HG03558 (cell line): Measurements from ENCODE around the gene CASP3.
"Not testable (repeated sequence)": the region's sequence is repeated elsewhere in the genome, so short reads cannot be mapped to it uniquely, and the experiment has no call there.

Source experiments
- ATAC-seq: cut with Tn5 transposase; IDR thresholded peaks from one replicate; pipeline ENCODE4 v1.9.1; 2021; ENCODE audit warnings: moderate number of reproducible peaks; ENCODE audit not compliant: unreplicated experiment; ENCODE audit errors: extremely low read depth

CASP3 gene

DNA sequence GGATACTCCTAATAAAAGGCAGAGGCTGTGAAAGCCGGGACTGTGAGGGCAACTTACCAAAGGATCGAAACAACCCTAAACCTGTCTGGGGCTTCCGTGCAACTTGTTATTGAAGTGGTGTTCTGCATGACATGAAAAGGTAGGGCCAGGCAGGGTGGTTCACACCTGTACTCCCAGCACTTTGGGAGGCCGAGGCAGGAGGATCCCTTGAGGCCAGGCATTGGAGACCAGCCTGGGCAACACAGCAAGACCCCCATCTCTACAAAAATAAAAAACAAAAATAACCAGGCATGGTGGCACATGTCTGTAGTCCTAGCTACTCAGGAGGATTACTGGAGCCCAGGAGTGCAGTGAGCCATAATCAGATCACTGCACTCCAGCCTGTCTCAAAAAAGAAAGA is 12.3 kb downstream of the CASP3 start:
- no peak for ATAC-seq

DNA sequence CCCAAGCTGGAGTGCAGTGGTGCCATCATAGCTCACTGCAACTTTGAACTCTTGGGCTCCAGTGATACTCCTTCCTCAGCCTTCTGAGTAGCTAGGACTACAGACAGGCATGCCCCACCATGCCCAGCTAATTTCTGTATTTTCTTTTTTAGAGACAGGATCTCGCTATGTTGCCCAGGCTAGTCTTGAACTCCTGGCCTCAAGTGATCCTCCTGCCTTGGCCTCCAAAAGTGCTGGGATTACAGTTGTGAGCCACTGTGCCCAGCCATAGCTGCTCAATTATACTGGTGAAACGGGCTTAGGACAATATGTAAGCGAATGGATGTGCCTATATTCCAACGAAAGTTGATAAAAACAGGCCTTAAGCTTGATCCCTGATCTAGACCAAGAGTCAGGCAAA is 13.1 kb downstream of the CASP3 start:
- ATAC-seq, result no peak

DNA sequence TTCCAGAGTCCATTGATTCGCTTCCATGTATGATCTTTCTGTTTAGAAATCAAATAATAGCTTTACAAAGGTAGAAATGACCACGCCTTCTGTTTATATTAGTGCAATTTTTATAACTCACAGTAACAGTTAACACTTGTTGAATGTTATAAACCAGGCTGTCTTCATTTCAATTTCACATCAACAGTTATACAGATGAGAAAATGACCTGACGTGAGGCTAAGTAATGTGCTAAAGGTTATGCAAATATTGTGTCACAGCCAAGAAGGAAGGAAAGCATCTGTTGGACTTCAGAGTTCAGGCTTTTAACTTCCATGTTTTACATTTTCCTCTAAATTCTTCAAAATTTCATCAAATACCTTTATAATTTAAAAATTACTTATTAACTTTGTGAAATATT is 13.9 kb downstream of the CASP3 start:
- ATAC-seq, result no peak

DNA sequence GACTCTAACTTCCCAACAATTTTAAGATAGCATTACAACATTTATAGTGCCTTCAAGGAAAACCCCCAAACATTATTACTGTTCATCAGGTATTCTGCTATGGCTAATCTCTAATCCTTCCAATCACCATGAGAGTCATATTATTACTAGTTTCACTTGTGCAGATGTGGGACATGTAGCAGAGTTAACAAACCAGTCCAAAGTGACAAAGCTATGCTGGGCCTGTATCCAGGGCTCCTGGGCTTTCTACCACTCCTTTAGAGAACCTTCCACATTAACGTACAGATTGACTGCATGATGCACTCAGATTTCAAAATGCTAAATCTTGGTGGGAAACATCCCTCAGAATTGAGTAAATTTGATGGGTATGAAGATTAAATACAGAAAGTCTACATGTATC is 16.4 kb downstream of the CASP3 start:
- no peak for ATAC-seq

DNA sequence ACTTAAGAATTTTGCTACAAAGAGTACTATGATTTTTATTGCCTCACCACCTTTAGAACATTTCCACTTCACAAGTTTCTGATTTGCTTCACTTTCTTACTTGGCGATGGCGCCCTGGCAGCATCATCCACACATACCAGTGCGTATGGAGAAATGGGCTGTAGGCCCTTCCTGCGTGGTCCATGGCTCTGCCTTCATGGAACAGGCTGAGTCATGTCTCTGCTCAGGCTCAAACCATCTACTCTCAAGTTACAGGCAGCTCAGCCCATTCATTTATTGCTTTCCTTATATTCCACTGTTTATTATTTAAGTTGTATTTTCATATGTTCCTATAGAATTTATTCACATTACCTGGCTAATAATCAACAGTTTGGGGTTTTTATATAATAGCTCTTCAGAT is 21.1 kb downstream of the CASP3 start:
- ATAC-seq, result no peak

DNA sequence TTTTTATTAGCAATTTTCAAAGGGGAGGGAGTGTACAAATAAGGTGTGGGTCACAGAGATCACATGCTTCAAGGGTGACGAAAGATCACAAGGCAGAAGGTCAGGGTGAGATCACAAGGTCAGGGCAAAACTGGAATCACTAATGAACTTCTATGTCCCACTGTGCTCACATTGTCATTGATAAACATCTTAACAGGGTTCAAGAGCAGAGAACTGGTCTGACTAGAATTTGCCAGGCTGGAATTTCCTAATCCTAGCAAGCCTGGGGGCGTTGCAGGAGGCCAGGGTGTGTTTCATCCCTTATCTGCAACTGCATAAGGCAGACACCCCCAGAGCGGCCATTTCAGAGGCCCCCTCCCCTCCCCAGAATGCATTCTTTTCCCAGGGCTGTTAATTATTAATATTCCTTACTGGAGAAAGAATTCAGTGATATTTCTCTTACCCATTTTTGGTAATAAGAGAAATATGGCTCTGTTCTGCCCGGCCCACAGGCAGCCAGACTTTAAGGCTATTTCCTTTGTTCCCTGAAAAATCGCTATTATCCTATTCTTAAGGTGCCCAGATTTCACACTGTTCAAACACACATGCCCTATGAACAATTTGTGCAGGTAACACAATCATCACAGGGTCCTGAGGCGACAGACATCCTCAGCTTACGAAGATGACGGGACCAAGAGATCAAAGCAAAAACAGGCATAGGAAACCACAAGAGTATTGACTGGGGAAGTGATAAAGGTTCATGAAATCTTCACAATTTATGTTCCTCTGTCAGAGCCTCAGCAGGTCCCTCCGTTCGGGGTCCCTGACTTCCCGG is 23.3 kb downstream of the CASP3 start:
- not testable (repeated sequence) for ATAC-seq

DNA sequence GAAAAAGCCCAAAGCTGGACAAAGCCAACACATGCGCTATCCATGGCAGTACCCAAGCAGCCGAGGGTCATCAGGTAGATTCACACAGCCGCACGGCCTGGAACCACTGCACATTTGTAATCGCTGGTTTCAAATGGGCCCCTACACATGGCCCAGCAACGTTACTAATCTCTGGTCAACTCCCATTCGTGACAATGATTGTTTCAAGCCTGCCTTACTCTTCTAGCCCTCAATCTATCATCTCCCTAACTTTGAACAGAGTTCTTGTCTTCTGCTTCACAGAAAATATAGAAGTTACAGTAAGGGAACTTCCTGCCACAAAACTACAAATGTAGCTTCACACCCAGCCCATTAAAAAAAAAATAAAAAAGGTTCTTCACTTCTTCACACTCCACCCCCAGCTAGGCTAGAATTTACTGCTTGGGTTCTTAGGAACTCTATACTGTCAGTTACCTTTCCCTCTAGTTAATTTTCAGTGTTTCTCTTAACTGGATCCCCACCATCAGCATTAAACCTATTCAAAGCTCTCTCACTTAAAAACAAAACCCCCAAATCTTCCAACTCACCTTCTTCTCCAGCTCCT is 24.2 kb downstream of the CASP3 start:
- ATAC-seq, result no peak

DNA sequence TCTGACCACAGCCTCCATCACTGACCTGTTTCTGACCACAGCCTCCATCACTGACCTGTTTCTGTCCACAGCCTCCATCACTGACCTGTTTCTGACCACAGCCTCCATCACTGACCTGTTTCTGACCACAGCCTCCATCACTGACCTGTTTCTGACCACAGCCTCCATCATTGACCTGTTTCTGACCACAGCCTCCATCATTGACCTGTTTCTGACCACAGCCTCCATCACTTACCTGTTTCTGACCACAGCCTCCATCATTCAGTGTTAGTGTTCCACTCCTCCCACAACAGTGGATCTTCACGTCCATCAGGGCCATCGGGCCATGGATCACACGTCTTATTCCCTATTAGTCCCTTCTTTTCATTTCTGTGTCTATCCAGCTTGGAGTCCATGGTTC is 24.7 kb downstream of the CASP3 start:
- not testable (repeated sequence) for ATAC-seq

DNA sequence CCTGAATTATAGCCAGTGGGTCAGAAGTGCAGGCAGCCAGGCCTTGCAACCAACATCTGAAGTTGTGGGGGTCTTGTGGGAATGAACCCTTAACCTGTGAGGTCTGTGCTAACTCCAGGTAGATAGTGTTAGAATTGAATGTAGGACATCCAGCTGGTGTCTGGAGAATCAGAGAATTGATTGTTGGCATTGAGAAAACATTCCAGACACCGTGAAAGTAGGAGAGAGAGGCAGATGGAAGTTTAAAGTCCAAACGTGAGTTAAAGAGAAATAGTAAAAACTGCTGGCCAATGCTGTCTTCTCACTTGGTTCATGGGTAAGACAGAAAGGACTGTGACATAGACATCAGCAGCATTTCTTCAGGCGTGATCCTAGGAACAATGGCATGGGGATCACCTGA is 27.7 kb downstream of the CASP3 start:
- ATAC-seq, result no peak

DNA sequence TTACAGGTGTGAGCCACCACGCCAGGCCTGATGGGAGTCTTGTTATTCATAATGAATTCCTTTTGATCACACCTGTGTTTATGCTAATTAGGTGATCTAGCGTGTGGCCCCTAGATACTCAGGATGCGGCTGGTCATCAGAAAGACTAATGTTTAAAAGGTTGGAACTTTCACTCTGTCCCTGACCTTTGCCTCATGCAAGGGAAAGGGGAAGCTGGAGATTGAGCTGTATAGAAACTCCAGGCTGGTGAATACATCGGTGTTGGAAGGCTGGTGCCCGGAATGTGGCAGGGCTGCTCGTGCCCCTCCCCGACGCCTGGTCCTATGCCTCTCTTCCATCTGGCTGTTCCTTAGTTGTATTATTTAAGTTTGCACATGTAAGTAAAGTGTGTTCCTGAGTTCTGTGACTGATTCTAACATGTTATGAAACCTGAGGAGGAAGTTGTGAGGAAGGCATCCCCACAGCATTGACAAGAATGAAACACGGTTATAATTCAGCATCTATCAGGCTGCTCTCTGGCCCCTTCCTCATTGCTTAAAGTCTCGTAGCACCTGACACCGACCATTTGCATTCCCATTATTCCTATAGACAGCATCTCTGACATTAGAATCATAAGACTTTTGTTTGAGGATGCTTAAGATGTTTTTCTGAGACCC is 28.9 kb downstream of the CASP3 start:
- ATAC-seq, result no peak

DNA sequence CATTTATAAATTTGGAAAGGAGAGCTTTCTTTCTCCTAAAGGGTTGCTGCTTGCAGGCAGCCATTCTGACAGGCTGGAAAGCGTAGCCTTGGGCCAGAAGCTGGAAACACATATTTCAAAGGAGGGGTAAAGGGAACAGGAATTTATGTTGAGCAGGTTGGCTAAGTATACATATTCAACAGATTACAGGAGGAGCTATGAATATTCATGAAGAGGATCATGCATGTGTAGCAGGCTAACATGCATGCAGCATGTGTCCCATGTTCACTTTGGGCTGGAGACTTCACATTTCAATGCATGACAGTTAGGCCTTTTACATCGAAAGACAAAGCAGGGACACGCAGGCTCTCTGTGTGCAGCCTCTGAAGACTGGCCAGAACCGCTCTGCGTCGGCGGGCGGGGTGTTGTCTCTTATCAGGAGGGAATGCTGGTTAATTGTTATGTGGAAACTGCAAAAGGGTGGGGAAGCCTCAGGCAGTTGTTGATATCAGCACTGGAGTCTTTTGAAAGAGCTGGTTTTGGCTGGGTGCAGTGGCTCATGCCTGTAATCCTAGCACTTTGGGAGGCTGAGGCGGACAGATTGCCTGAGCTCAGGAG is 31.5 kb downstream of the CASP3 start:
- no peak for ATAC-seq

DNA sequence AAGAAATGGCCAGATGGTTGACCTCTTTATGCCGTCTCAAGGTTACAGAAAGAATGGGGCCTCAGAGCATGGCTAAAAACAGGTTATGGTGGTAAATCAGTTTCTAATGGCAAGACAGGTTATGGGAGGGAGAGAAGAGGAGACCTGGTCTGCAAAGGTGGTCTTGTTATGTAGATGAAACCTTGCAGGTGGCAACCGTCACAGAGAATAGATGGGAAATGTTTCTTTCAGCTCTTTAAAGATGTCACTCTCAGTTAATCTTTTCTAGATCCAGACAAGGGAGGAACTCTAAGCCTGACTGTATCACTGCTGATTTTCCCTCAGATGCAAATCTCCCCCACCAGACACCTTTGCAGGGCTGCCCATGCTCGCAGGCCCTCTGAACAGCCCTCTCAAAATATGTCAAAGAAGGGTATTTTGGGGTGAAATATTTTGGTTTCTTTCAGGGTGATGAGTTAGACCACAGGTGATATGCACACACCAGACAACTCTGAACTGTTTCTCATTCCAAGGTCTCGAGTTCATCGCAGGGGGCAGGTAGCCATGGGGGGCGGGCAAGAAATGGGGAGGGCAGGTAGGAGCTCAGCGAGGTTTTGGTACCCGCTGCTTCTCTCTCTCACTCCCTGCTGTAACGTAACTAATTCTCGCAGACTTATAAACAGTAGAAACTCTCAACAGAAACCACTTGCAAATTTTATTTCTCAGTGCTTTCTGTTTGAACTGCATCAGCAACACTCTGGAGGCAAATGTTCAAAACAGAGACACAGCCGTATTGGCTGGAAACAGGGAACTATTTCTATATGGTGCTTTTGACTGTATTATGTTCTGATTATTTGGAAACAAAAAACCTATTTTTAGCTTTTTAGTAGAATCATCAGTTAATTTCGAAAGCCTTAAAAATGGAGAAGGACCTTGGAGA is 32.4 kb downstream of the CASP3 start:
- peak; percentile 54 for ATAC-seq

DNA sequence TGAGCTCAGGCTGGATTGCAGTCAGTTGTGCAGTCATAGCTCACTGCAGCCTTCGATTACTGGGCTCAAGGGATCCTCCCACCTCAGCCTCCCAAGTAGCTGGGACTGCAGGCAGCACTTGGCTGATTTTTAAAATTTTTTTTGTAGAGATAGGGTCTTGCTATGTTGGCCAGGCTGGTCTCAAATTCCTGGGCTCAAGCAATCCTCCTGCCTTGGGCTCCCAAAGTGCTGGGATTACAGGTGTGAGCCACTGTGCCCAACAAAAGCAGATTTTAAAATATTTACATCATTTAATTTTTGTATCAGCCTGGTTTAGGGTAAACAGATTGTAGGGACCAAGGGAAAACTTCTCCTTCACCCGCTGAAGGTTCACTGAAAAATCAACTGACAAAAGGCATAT is 33.1 kb downstream of the CASP3 start:
- ATAC-seq, result not testable (repeated sequence)

DNA sequence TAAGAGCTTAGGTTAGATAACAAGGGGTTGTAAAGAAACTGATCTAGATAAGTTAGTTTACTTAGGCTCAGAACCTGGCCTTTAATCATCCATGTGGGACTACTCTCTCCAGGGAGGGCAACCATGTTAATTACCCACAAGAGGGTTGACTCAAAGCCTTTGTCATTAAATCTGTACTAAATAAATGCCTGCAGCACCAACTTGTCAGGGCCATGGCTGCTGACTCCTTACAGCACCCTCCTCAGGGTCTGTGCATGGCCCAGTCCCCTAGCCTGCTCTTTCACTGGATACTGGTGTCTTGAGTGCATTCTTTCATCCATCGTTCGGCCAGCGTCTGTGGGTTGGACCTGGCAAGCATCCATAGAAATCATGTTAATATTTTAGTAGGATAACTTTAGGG is 34.7 kb downstream of the CASP3 start:
- ATAC-seq, result no peak

DNA sequence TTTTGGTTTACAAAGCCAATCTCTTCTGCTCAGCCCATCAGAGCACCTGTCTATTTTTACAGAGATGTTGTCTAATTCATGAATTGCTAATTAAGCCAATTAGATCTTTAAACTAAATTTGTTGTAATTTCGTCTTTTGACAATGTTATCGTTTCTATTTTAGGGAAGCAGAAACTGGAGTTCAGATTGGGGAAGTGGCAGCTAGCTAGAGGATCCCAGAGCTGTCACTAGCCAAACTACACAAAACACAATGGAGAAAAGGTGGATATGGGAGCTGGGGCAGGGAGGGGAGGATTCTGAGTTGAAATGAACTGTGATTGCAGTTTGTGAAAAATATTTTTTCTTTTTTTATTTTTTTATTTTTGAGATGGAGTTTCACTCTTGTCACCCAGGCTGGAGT is 35.8 kb downstream of the CASP3 start:
- no peak for ATAC-seq

DNA sequence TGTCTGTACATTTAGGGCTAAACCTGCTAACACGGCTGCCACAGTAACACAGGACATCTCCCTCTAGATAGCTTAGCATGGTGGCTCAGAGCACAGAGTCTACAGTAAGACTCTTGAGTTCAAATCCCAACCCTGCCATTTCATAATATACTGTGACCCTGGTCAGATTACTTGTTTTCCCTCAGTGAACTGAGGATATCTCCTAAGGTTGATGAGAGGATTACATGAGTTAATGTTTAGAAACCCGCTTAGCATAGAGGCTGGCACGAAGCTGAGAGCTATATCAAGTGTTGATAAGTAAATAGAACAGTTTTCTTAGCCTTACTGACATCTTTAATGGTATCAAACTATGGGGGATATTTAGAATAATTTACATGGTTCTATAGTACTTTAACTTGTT is 37.2 kb downstream of the CASP3 start:
- ATAC-seq, result no peak

DNA sequence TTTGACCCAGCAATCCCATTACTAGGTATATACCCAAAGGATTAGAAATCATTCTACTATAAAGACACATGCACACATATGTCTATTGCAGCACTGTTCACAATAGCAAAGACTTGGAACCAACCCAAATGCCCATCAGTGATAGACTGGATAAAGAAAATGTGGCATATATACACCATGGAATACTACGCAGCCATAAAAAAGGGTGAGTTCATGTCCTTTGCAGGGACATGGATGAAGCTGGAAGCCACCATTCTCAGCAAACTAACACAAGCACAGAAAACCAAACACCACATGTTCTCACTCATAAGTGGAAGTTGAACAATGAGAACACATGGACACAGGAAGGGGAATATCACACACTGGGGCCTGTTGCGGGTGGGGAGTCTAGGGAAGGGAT is 41.8 kb downstream of the CASP3 start:
- ATAC-seq, result not testable (repeated sequence)

DNA sequence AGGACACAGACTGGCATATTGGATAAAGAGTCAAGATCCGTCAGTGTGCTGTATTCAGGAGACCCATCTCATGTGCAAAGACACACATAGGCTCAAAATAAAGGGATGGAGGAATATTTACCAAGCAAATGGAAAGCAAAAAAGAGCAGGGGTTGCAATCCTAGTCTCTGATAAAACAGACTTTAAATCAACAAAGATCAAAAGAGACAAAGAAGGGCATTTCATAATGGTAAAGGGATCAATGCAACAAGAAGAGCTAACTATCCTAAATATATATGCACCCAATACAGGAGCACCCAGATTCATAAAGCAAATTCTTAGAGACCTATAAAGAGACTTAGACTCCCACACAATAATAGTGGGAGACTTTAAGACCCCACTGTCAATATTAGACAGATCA is 46.4 kb downstream of the CASP3 start:
- not testable (repeated sequence) for ATAC-seq

DNA sequence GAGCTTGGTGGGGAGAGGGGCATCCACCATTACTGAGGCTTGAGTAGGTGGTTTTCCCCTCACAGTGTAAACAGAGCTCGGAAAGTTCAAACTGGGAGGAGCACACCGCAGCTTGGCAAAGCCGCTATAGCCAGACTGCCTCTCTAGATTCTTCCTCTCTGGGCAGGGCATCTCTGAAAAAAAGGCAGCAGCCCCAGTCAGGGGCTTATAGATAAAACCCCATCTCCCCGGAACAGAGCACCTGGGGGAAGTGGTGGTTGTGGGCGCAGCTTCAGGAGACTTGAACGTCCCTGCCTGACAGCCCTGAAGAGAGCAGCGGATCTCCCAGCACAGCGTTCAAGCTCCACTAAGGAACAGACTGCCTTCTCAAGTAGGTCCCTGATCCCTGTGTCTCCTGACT is 48.3 kb downstream of the CASP3 start:
- not testable (repeated sequence) for ATAC-seq

DNA sequence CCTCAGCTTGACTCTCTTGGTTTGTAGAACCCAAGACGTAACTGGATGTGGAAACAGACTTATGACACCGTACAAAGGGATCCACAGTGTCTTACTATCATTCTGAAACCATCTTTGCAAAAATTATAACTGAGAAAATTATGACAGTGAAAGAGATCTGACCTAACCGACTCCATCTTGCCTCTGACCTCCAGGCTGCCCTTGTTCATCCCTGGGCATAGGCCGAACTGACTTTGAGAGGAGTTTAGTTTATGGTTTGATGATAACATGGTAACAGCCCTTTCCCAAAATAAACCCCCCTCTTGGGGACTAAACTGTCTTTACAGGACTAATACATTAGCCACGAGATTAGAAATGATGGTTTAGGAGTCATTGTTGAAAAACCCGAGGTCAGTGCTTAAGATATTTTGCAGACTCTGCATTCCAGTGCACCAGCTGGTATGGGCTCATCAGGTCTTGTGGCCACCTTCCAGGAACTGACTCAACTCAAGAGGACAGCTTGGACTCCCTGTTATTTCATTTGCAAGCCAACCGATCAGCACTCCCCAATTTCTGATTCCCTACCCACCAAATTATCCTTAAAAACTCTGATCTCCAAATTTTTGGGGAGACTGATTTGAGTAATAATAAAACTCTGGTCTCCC is 49.6 kb downstream of the CASP3 start:
- ATAC-seq, result no peak
